K562 (cell line): Measurements from ENCODE around the gene MAPT. TPM values are rescaled to one million over a fixed set of nuclear protein-coding genes. Genes with fewer than 3 reads are reported as not detected.

ENCODE experiments used
- ATAC-seq: fragments of 200-7000 bp; cut with Tn5 transposase; 3 replicates; pipeline ENCODE4 v1.9.1; 2020; ENCODE audit warnings: moderate library complexity
- BruUV-seq: library from RNA; stranded (reverse); fragments of 400-500 nt; replicated peaks from 2 replicates; lab custom pipeline; 2021; lab: Mats Ljungman, UMichigan
- CTCF ChIA-PET: fragments of 300-600 bp; formaldehyde crosslinking; extraction: SDS; loops from one replicate; lab custom pipeline; 2021; ENCODE audit warnings: low intra/inter-chr PET ratio; lab: Yijun Ruan, JAX
- POLR2A ChIA-PET: fragments of 300-600, 350-650 bp; sonication (Branson Sonifier 250); formaldehyde crosslinking; extraction: SDS; loops from one replicate; lab custom pipeline; 2021; ENCODE audit warnings: antibody characterized with exemption, inconsistent platforms; lab: Yijun Ruan, JAX
- DNase-seq, 4 experiments: peaks; one replicate each; pipeline versions ENCODE4 v3.0.0 to v3.0.0-alpha.2; 2011 to 2018; ENCODE audit warnings: low spot score in 3 of 4, mixed read lengths in 3 of 4; ENCODE audit errors: extremely low read depth in 1 of 4
- FAIRE-seq: peaks from 2 replicates; lab custom pipeline; 2011; peaks lifted over from hg19 to GRCh38; lab: Jason Lieb, UNC
- H2AFZ ChIP-seq: 2 replicates; pipeline ENCODE4 v1.6.0; 2011; ENCODE audit warnings: low read depth, low read length, control low read depth, inconsistent platforms
- H3K27ac ChIP-seq: fragments of 200-600 bp; 3 replicates; pipeline ENCODE4 v1.8.0; 2011; ENCODE audit warnings: low read depth, mild to moderate bottlenecking, control low read depth, inconsistent platforms, low read length, moderate library complexity, mixed read lengths; ENCODE audit errors: extremely low read depth
- H3K27me3 ChIP-seq, 2 experiments: fragments of 300-600 bp in 1 of 2; 2 replicates in 1 of 2; 3 replicates in 1 of 2; pipeline versions ENCODE4 v1.6.0 to v1.8.0; 2011; ENCODE audit warnings: inconsistent platforms in 2 of 2, low read length in 2 of 2, mild to moderate bottlenecking in 1 of 2, mixed read lengths in 1 of 2, moderate library complexity in 1 of 2; ENCODE audit not compliant: control insufficient read depth in 2 of 2, insufficient read depth in 2 of 2
- H3K36me3 ChIP-seq: fragments of 300-600 bp; 3 replicates; pipeline ENCODE4 v1.8.0; 2011; ENCODE audit warnings: mild to moderate bottlenecking, low read length, inconsistent platforms; ENCODE audit not compliant: control insufficient read depth, insufficient read depth
- H3K4me1 ChIP-seq, 2 experiments: fragments of 200-600 bp in 1 of 2; replicated peaks in 1 of 2; 2 replicates in 1 of 2; 3 replicates in 1 of 2; pipeline versions ENCODE4 v1.5.1 to v1.8.0; 2011; ENCODE audit warnings: inconsistent platforms in 2 of 2, low read length in 2 of 2, mild to moderate bottlenecking in 1 of 2, mixed read lengths in 1 of 2, moderate library complexity in 1 of 2; ENCODE audit not compliant: control insufficient read depth in 2 of 2, insufficient read depth in 2 of 2
- H3K4me2 ChIP-seq: 2 replicates; pipeline ENCODE4 v1.6.1; 2011; ENCODE audit warnings: low read length, control low read depth, inconsistent platforms, mixed read lengths; ENCODE audit not compliant: insufficient read depth
- H3K4me3 ChIP-seq: fragments of 200-600 bp; sonication (generic), shearing (Covaris generic); 2 replicates; pipeline ENCODE4 v1.5.1; 2016; ENCODE audit warnings: control low read depth, inconsistent platforms
- H3K79me2 ChIP-seq: fragments of 200-600 bp; 3 replicates; pipeline ENCODE4 v1.8.0; 2011; ENCODE audit warnings: low read length, inconsistent platforms; ENCODE audit not compliant: control insufficient read depth, insufficient read depth
- H3K9ac ChIP-seq, 2 experiments: 2 replicates each; pipeline versions ENCODE4 v1.6.0 to v1.6.1; 2011; ENCODE audit warnings: low read depth in 2 of 2, low read length in 2 of 2, control low read depth in 1 of 2, inconsistent platforms in 1 of 2, mild to moderate bottlenecking in 1 of 2, mixed read lengths in 1 of 2; ENCODE audit not compliant: insufficient read depth in 1 of 2
- H3K9me1 ChIP-seq: one replicate; pipeline ENCODE4 v1.6.0; 2011; ENCODE audit warnings: inconsistent platforms, mild to moderate bottlenecking, low read length, moderate library complexity; ENCODE audit not compliant: control insufficient read depth, insufficient read depth
- H3K9me3 ChIP-seq: replicated peaks from 2 replicates; pipeline ENCODE4 v1.5.1; 2011; ENCODE audit warnings: low read depth, low read length, inconsistent platforms; ENCODE audit not compliant: control insufficient read depth, insufficient read depth
- H4K20me1 ChIP-seq: replicated peaks from 2 replicates; pipeline ENCODE4 v1.6.1; 2011; ENCODE audit warnings: low read length, inconsistent platforms, mixed read lengths; ENCODE audit not compliant: control insufficient read depth, insufficient read depth
- AFF1 ChIP-seq, 2 experiments: fragments of 450-650 bp; IDR thresholded peaks; 2 replicates each; pipeline ENCODE4 v1.6.1; 2018; ENCODE audit warnings: mild to moderate bottlenecking in 2 of 2, low read depth in 1 of 2; ENCODE audit not compliant: partially characterized antibody in 2 of 2
- EHMT2 ChIP-seq: fragments of 450-650 bp; IDR thresholded peaks from 2 replicates; pipeline ENCODE4 v1.6.1; 2018; ENCODE audit warnings: antibody characterized with exemption
- HMGN3 ChIP-seq: IDR thresholded peaks from 2 replicates; pipeline ENCODE4 v1.6.1; 2011; ENCODE audit warnings: borderline replicate concordance, low read depth, mild to moderate bottlenecking, mixed read lengths, low read length; ENCODE audit not compliant: insufficient read length; ENCODE audit errors: extremely low read depth
- NCOA6 ChIP-seq: fragments of 450-650 bp; IDR thresholded peaks from 2 replicates; pipeline ENCODE4 v1.6.1; 2017; ENCODE audit warnings: mild to moderate bottlenecking
- RAD21 ChIP-seq, 2 experiments: fragments of 250-450 bp in 1 of 2; fragments of 450-650 bp in 1 of 2; sonication (Bioruptor Pico) in 1 of 2; formaldehyde crosslinking in 1 of 2; IDR thresholded peaks in 1 of 2; conservative IDR thresholded peaks in 1 of 2; 2 replicates each; pipeline versions ENCODE4 v1.4.0 to v1.8.0; 2020 to 2022; ENCODE audit warnings: mild to moderate bottlenecking in 2 of 2, moderate library complexity in 1 of 2
- RB1 ChIP-seq: fragments of 450-650 bp; IDR thresholded peaks from 2 replicates; pipeline ENCODE4 v1.6.1; 2017; ENCODE audit warnings: low read depth, mild to moderate bottlenecking
- THRA ChIP-seq: fragments of 450-650 bp; IDR thresholded peaks from 2 replicates; pipeline ENCODE4 v1.6.1; 2017; ENCODE audit warnings: mild to moderate bottlenecking, moderate library complexity
- TSC22D4 ChIP-seq: fragments of 450-650 bp; IDR thresholded peaks from 2 replicates; pipeline ENCODE4 v1.6.1; 2016; ENCODE audit warnings: missing genetic modification characterization, missing biosample characterization, control low read depth
- ZNF766 ChIP-seq: fragments of 200-800 bp; sonication (Bioruptor generic); conservative IDR thresholded peaks from 2 replicates; pipeline ENCODE4 v1.6.1; 2016; ENCODE audit warnings: missing genetic modification characterization, missing compliant biosample characterization
- WGBS: fragments of 100-300 bp; shearing (Covaris generic); methylation state at CpG from one replicate; pipeline ENCODE4 v1.1.6; 2016; ENCODE audit warnings: low coverage, mixed read lengths; ENCODE audit not compliant: insufficient coverage; ENCODE audit errors: missing lambda C conversion rate; 5-methylcytosine and 5-hydroxymethylcytosine counted together
- in situ Hi-C: fragments of 300-500 bp; cut with MboI; formaldehyde crosslinking; loops from 4 replicates; pipeline ENCODE4 v1.15.0; 2018; ENCODE audit warnings: inconsistent platforms, mixed read lengths
- intact Hi-C: fragments of 100-400 bp; cut with micrococcal nuclease; formaldehyde crosslinking; loops from 2 replicates; pipeline ENCODE4 v1.14.2; 2022
- polyA plus RNA-seq, 8 experiments: library from polyadenylated mRNA; depleted of rRNA in 4 of 8; stranded (reverse) in 5 of 8; unstranded in 3 of 8; fragments of >200 nt; fragmentation: Nextera tagmentation in 2 of 8; fragmentation: Illumina TruSeq in 1 of 8; extraction: Ambion mirVana in 2 of 8; extraction: Trizol in 1 of 8; gene quantifications; 2 replicates each; pipeline versions ENCODE4 v1.2.1 to v1.2.3, GENCODE V29; 2011 to 2014; ENCODE audit warnings: inconsistent platforms in 1 of 8, missing spikeins in 1 of 8
- total RNA-seq, 7 experiments: library from RNA; depleted of rRNA in 6 of 7; stranded (reverse); fragments of >200 nt in 6 of 7; fragmentation: Illumina TruSeq in 2 of 7; extraction: Trizol in 2 of 7; gene quantifications; 2 replicates each; pipeline versions ENCODE4 v1.2.1 to v1.2.3, GENCODE V29; 2011 to 2021; ENCODE audit warnings: low replicate concordance in 1 of 7

Gene MAPT
- total and polyA plus RNA-seq, 9 of the 15 experiments (the other 6 are each of a cell fraction or from before 2014, with no cell fraction given) = 0.04 to 1.1 (median 0.36) TPM

- FAIRE-seq (peak; percentile 73), ATAC-seq (peak; percentile 57; the same call in 2 of the 3 replicates), DNase-seq (peak in 3 of 4 experiments; percentile 40 to 55 (median 44))
- H3K9me1 ChIP-seq = no peaks in the 10 kb centered on the region
- intact Hi-C loops = loop anchor here (10.0 kb wide), 1 partner anchor 463 kb away; no protein-coding TSS in a partner anchor
- no peak overlapping the region for H3K4me2 ChIP-seq
- CTCF ChIA-PET = no interaction called here
- under 1% methylated on average over 8 of the region's 10 CpGs for WGBS
- no peaks in the 10 kb centered on the region for H3K79me2 ChIP-seq
- H3K27me3 ChIP-seq = peaks cover 8 to 21% of the 10 kb centered on the region in 2 experiments; a peak in 3 of 5 replicates
- BruUV-seq = no TSS peak
- no peak overlapping the region for H3K27ac ChIP-seq
- POLR2A ChIA-PET = interaction anchor here (0.5 kb wide), 1 partner anchor 217 kb away, joined by 3 read pairs; no protein-coding TSS in a partner anchor
- in situ Hi-C loops = no loop called here
- no peak overlapping the region for H3K4me3 ChIP-seq
- no peak overlapping the region for H3K9ac ChIP-seq
- H3K9me3 ChIP-seq = no peaks in the 10 kb centered on the region
- H4K20me1 ChIP-seq = no peaks in the 10 kb centered on the region
- no peak overlapping the region for H2AFZ ChIP-seq
- no peaks in the 10 kb centered on the region for H3K36me3 ChIP-seq
- peaks cover 0 to 5% of the 10 kb centered on the region in 2 experiments; a peak in 1 of 5 replicates for H3K4me1 ChIP-seq
- TF ChIP-seq TSC22D4 (no peak), THRA (no peak), ZNF766 (CRISPR knock-in tag) (peak; percentile 64; the same call in 1 of the 2 replicates), HMGN3 (no peak), NCOA6 (no peak), AFF1 (IDR thresholded peaks at IDR 0.05; ENCODE audit: low read depth in 1 of 2, partially characterized antibody in 2 of 2) (peak in 1 of 2 experiments; percentile 84), EHMT2 (peak; percentile 97), RAD21 (CRISPR knock-in tag; conservative IDR thresholded peaks at IDR 0.05 in 1 of 2, IDR thresholded peaks at IDR 0.05 in 1 of 2) (no peak), RB1 (no peak)
Observed at GRCh38 chr17:45857977-45858708, 36.2 kb upstream of the MAPT start.
